IPS DF 6.9 (cell line): ENCODE results near the gene ACTL10.
"Not testable (repeated sequence)": the region's sequence is repeated elsewhere in the genome, so short reads cannot be mapped to it uniquely, and the experiment has no call there.

Experiments
- DNase-seq: peaks from one replicate; pipeline ENCODE4 v3.0.0-alpha.2; 2013; ENCODE audit warnings: low read depth, low spot score
- H3K27ac ChIP-seq: one replicate; pipeline ENCODE4 v1.5.1; 2013; ENCODE audit warnings: low read length, control low read depth
- H3K27me3 ChIP-seq: 2 replicates; pipeline ENCODE4 v1.6.1; 2013; ENCODE audit warnings: mild to moderate bottlenecking, low read length; ENCODE audit not compliant: control insufficient read depth, insufficient read depth
- H3K36me3 ChIP-seq: 2 replicates; pipeline ENCODE4 v1.6.1; 2013; ENCODE audit warnings: low read length; ENCODE audit not compliant: control insufficient read depth, insufficient read depth
- H3K4me1 ChIP-seq: 2 replicates; pipeline ENCODE4 v1.6.1; 2013; ENCODE audit warnings: low read length; ENCODE audit not compliant: control insufficient read depth, insufficient read depth
- H3K4me3 ChIP-seq: 2 replicates; pipeline ENCODE4 v1.5.1; 2013; ENCODE audit warnings: mild to moderate bottlenecking, low read length
- H3K9me3 ChIP-seq: 2 replicates; pipeline ENCODE4 v1.6.1; 2013; ENCODE audit warnings: low read length, inconsistent platforms; ENCODE audit not compliant: control insufficient read depth, insufficient read depth
- WGBS: extraction: QIAGEN DNeasy Blood & Tissue Kit; methylation state at CpG from one replicate; pipeline ENCODE4 v1.1.7; 2013; ENCODE audit warnings: mixed read lengths, missing lambda C conversion rate; ENCODE audit not compliant: insufficient read length, insufficient coverage; 5-methylcytosine and 5-hydroxymethylcytosine counted together

The ACTL10 gene

GRCh38 chr20:33666293-33667244, at the start of gene ACTL10:
TSS of gene ACTL10 (plus strand) at chr20:33666943. CDS start at chr20:33667498, 555 bp downstream.
- DNase-seq = no peak
- H3K4me3 ChIP-seq = no peak within 1 kb of the TSS
- peaks cover 11% of the 10 kb centered on the region for H3K36me3 ChIP-seq
- H3K27ac ChIP-seq = no peak within 1 kb of the TSS
- no peaks in the 10 kb centered on the region for H3K9me3 ChIP-seq
- peaks cover 3% of the 10 kb centered on the region for H3K4me1 ChIP-seq
- no CpG with 5 or more reads among the region's 50 CpGs for WGBS
- H3K27me3 ChIP-seq = no peaks in the 10 kb centered on the region

- Histone ChIP-seq H3K27me3 (no peaks in the 10 kb centered on the region), H3K4me3 (no peak overlapping the region), H3K9me3 (no peaks in the 10 kb centered on the region; the same call in 1 of the 2 replicates), H3K36me3 (no peaks in the 10 kb centered on the region; the same call in 1 of the 2 replicates), H3K4me1 (no peaks in the 10 kb centered on the region), H3K27ac (no peak overlapping the region)
- WGBS = no CpG with 5 or more reads among the region's 4 CpGs
- DNase-seq = no peak
These were observed 44.9 kb upstream of the ACTL10 start for GRCh38 chr20:33621717-33622400.

GRCh38 chr20:33622705-33623365, 43.9 kb upstream of the ACTL10 start:
- no peak overlapping the region for H3K27ac ChIP-seq
- H3K9me3 ChIP-seq = no peaks in the 10 kb centered on the region; the same call in 1 of the 2 replicates
- H3K4me1 ChIP-seq = no peaks in the 10 kb centered on the region
- H3K27me3 ChIP-seq = no peaks in the 10 kb centered on the region
- no peak overlapping the region for H3K4me3 ChIP-seq
- DNase-seq = no peak
- no CpG with 5 or more reads among the region's 10 CpGs for WGBS
- no peaks in the 10 kb centered on the region; the same call in 1 of the 2 replicates for H3K36me3 ChIP-seq

GRCh38 chr20:33624399-33624798, 42.3 kb upstream of the ACTL10 start:
- no peaks in the 10 kb centered on the region for H3K27me3 ChIP-seq
- no peaks in the 10 kb centered on the region for H3K4me1 ChIP-seq
- no CpG with 5 or more reads among the region's 3 CpGs for WGBS
- H3K9me3 ChIP-seq = no peaks in the 10 kb centered on the region; the same call in 1 of the 2 replicates
- no peak overlapping the region for H3K4me3 ChIP-seq
- no peak overlapping the region for H3K27ac ChIP-seq
- DNase-seq = no peak
- no peaks in the 10 kb centered on the region; the same call in 1 of the 2 replicates for H3K36me3 ChIP-seq

GRCh38 chr20:33626190-33626589, 40.6 kb upstream of the ACTL10 start:
- Histone ChIP-seq H3K4me3 (no peak overlapping the region), H3K27me3 (no peaks in the 10 kb centered on the region), H3K36me3 (peaks cover 4% of the 10 kb centered on the region; the same call in 1 of the 2 replicates), H3K9me3 (no peaks in the 10 kb centered on the region), H3K27ac (no peak overlapping the region), H3K4me1 (no peaks in the 10 kb centered on the region)
- no CpG with 5 or more reads among the region's 4 CpGs for WGBS
- no peak for DNase-seq

- Histone ChIP-seq H3K4me1 (no peaks in the 10 kb centered on the region), H3K36me3 (peaks cover 4% of the 10 kb centered on the region; the same call in 1 of the 2 replicates), H3K4me3 (no peak overlapping the region), H3K27ac (no peak overlapping the region), H3K27me3 (no peaks in the 10 kb centered on the region), H3K9me3 (no peaks in the 10 kb centered on the region)
- no peak for DNase-seq
- 100% methylated on average over 2 of the region's 4 CpGs for WGBS
These were observed 39.0 kb upstream of the ACTL10 start for GRCh38 chr20:33627577-33628216.

- Histone ChIP-seq H3K36me3 (peaks cover 4% of the 10 kb centered on the region; the same call in 1 of the 2 replicates), H3K27me3 (no peaks in the 10 kb centered on the region), H3K4me3 (no peak overlapping the region), H3K9me3 (no peaks in the 10 kb centered on the region), H3K4me1 (no peaks in the 10 kb centered on the region), H3K27ac (no peak overlapping the region)
- no CpG with 5 or more reads among the region's 10 CpGs for WGBS
- no peak for DNase-seq
These were observed 37.2 kb upstream of the ACTL10 start for GRCh38 chr20:33629533-33629932.

- WGBS = no CpG with 5 or more reads among the region's 5 CpGs
- Histone ChIP-seq H3K4me1 (no peaks in the 10 kb centered on the region), H3K4me3 (no peak overlapping the region), H3K36me3 (peaks cover 4% of the 10 kb centered on the region; the same call in 1 of the 2 replicates), H3K9me3 (no peaks in the 10 kb centered on the region), H3K27ac (no peak overlapping the region), H3K27me3 (no peaks in the 10 kb centered on the region)
- no peak for DNase-seq
These were observed 36.8 kb upstream of the ACTL10 start for GRCh38 chr20:33629979-33630378.

GRCh38 chr20:33630507-33630906, 36.2 kb upstream of the ACTL10 start:
- peaks cover 4% of the 10 kb centered on the region; the same call in 1 of the 2 replicates for H3K36me3 ChIP-seq
- no CpG with 5 or more reads among the region's 4 CpGs for WGBS
- H3K27ac ChIP-seq = no peak overlapping the region
- no peak for DNase-seq
- H3K9me3 ChIP-seq = no peaks in the 10 kb centered on the region
- H3K27me3 ChIP-seq = no peaks in the 10 kb centered on the region
- H3K4me3 ChIP-seq = no peak overlapping the region
- H3K4me1 ChIP-seq = no peaks in the 10 kb centered on the region

GRCh38 chr20:33631910-33632309, 34.8 kb upstream of the ACTL10 start:
- WGBS = no CpG with 5 or more reads among the region's 4 CpGs
- not testable (repeated sequence) for H3K36me3 ChIP-seq, DNase-seq, H3K27ac ChIP-seq, H3K4me1 ChIP-seq, H3K9me3 ChIP-seq, H3K27me3 ChIP-seq, H3K4me3 ChIP-seq
